Adrenal gland (tissue), 5 donors: ENCODE data around the gene ALDOC.

Experiments
- CTCF ChIP-seq, 6 experiments: fragments of 450-650 bp in 4 of 6; fragments of 200-600 bp in 2 of 6; sonication (generic) in 1 of 6; IDR thresholded peaks; 1 replicate in 5 of 6; 2 replicates in 1 of 6; pipeline versions ENCODE4 v1.5.1 to v1.8.0; 2016 to 2021; ENCODE audit warnings: antibody characterized with exemption in 6 of 6, mild to moderate bottlenecking in 2 of 6, moderate library complexity in 1 of 6
- POLR2A ChIP-seq, 2 donors: fragments of 450-650 bp; IDR thresholded peaks; one replicate each; pipeline ENCODE4 v1.6.1; 2017; ENCODE audit warnings: antibody characterized with exemption in 2 of 2, mild to moderate bottlenecking in 2 of 2, moderate library complexity in 1 of 2
- donor health status: DM: no; HTN: no; CAD: no.

DNA sequence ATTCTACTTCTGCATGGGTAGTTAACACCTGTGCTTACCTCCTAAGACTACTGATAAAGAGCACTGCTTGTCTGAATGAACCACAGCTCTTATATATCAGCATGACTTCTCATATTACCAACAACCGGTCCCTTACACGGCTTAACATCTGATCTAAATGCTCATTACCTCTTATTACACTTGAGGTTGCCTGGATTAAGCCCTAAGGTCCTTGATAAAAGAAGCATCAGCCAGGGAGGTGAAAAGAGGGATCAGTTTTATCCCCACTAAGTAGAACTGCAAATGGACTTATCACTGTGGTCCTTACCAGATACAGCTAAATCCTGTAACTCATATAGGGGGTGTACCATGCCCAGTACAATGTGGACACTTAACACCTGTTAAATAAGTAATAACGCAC, 45.5 kb upstream of the ALDOC start:
- TF ChIP-seq CTCF (IDR thresholded peaks at IDR 0.05) (no peak), POLR2A (IDR thresholded peaks at IDR 0.05) (no peak)
